Uterus (tissue), 2 donors: Measurements from ENCODE around the gene SLC25A47.

Experiments
- POLR2A ChIP-seq, 2 donors: fragments of 450-650 bp; IDR thresholded peaks; one replicate each; pipeline ENCODE4 v1.6.1; 2016; ENCODE audit warnings: antibody characterized with exemption in 2 of 2, mild to moderate bottlenecking in 1 of 2, moderate library complexity in 1 of 2
- TF ChIP-seq, protein P1 (sequence below), 4 experiments: fragments of 200-600 bp in 2 of 4; fragments of 450-650 bp in 2 of 4; sonication (generic) in 2 of 4; IDR thresholded peaks; one replicate each; pipeline ENCODE4 v1.5.1; 2016 to 2019; ENCODE audit warnings: antibody characterized with exemption in 4 of 4, mild to moderate bottlenecking in 2 of 4, moderate library complexity in 1 of 4

DNA sequence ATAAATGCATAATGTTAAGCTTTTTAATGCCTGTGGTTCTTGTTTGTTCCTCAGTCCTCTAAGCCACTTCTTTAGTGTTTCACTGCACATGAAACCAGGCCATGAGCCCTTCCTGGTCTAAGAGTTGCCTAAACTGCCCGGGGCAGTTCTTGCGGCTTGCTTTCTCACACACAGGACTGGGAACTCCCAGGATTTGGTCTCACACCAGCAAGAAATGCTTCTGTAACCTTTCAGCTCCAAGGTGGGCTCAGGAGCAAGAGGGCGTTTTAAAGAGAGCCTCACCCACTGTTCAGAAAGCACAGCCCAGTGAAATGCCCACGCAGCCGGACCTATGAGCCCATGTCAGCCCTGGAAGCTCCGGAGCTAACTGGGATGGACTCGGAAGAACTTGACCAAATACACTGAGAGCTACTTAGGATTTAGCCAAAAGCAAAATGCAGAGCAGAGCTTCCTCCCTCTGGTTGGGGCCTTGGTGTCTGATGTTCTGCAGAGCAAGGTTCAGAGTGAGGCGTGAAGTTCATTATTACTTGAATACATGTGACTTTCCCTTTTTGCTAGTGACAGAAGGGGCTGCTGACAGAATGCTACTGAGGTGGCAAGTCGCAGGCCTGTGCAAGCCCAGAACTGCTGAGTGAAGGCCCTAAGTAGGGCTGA, 40.2 kb upstream of the SLC25A47 start:
- TF ChIP-seq, protein P1, sequence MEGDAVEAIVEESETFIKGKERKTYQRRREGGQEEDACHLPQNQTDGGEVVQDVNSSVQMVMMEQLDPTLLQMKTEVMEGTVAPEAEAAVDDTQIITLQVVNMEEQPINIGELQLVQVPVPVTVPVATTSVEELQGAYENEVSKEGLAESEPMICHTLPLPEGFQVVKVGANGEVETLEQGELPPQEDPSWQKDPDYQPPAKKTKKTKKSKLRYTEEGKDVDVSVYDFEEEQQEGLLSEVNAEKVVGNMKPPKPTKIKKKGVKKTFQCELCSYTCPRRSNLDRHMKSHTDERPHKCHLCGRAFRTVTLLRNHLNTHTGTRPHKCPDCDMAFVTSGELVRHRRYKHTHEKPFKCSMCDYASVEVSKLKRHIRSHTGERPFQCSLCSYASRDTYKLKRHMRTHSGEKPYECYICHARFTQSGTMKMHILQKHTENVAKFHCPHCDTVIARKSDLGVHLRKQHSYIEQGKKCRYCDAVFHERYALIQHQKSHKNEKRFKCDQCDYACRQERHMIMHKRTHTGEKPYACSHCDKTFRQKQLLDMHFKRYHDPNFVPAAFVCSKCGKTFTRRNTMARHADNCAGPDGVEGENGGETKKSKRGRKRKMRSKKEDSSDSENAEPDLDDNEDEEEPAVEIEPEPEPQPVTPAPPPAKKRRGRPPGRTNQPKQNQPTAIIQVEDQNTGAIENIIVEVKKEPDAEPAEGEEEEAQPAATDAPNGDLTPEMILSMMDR (IDR thresholded peaks at IDR 0.05), result no peak
- no peak for TF ChIP-seq POLR2A (IDR thresholded peaks at IDR 0.05)
